G401 (cell line): ENCODE results near the gene IFITM10. TPM values are rescaled to one million over a fixed set of nuclear protein-coding genes. Genes with fewer than 3 reads are reported as not detected.
"Not testable (repeated sequence)": the region's sequence is repeated elsewhere in the genome, so short reads cannot be mapped to it uniquely, and the experiment has no call there.

Experiments used
- DNase-seq: peaks from one replicate; pipeline ENCODE4 v3.0.0-alpha.2; 2015; ENCODE audit warnings: low spot score
- in situ Hi-C: cut with HindIII; loops from 2 replicates; pipeline ENCODE4 v1.10.0; 2016; ENCODE audit warnings: low sequenced_read_pairs, mixed read lengths
- total RNA-seq: library from RNA; depleted of rRNA; stranded (reverse); fragments of >200 nt; shearing (Covaris generic); gene quantifications from 2 replicates; pipeline ENCODE4 v1.2.3, GENCODE V29; 2014

IFITM10 gene
- total RNA-seq, 1 experiment from 2014 or later = not detected

GRCh38 chr11:1779034-1779805 is 28.8 kb upstream of the IFITM10 start:
- in situ Hi-C loops = no loop called here

GRCh38 chr11:1778141-1778911 is 27.9 kb upstream of the IFITM10 start:
- in situ Hi-C loops = no loop called here
- no peak for DNase-seq

More at GRCh38 chr11:1779034-1779805, 28.8 kb upstream of the IFITM10 start:
- DNase-seq = no peak

GRCh38 chr11:1777737-1778136 is 27.3 kb upstream of the IFITM10 start:
- in situ Hi-C loops = no loop called here
- no peak for DNase-seq

GRCh38 chr11:1776944-1777715 is 26.7 kb upstream of the IFITM10 start:
- in situ Hi-C loops = no loop called here
- DNase-seq = no peak

GRCh38 chr11:1776331-1776851 is 26.0 kb upstream of the IFITM10 start:
- no peak for DNase-seq
- in situ Hi-C loops = no loop called here

- in situ Hi-C loops = no loop called here
- no peak for DNase-seq
Observed at GRCh38 chr11:1774886-1775285, 24.5 kb upstream of the IFITM10 start.

GRCh38 chr11:1773994-1774550 is 23.7 kb upstream of the IFITM10 start:
- no peak for DNase-seq
- in situ Hi-C loops = no loop called here

- in situ Hi-C loops = no loop called here
- no peak for DNase-seq
Observed at GRCh38 chr11:1773131-1773993, 23.0 kb upstream of the IFITM10 start.

GRCh38 chr11:1772270-1773130 is 22.1 kb upstream of the IFITM10 start:
- in situ Hi-C loops = no loop called here
- DNase-seq = no peak

- DNase-seq = no peak
- in situ Hi-C loops = no loop called here
Observed at GRCh38 chr11:1771700-1772099, 21.3 kb upstream of the IFITM10 start.

- in situ Hi-C loops = no loop called here
Observed at GRCh38 chr11:1771273-1771672, 20.9 kb upstream of the IFITM10 start.

GRCh38 chr11:1770528-1770927 is 20.1 kb upstream of the IFITM10 start:
- DNase-seq = no peak
- in situ Hi-C loops = no loop called here

More at GRCh38 chr11:1771273-1771672, 20.9 kb upstream of the IFITM10 start:
- no peak for DNase-seq

- in situ Hi-C loops = no loop called here
- no peak for DNase-seq
Observed at GRCh38 chr11:1770061-1770460, 19.7 kb upstream of the IFITM10 start.

- in situ Hi-C loops, DNase-seq: not testable (repeated sequence)
Observed at GRCh38 chr11:1769304-1769936, 19.0 kb upstream of the IFITM10 start.

- in situ Hi-C loops = no loop called here
Observed at GRCh38 chr11:1768141-1768469, 17.7 kb upstream of the IFITM10 start.

GRCh38 chr11:1767399-1768140 is 17.2 kb upstream of the IFITM10 start:
- no peak for DNase-seq
- in situ Hi-C loops = no loop called here

More at GRCh38 chr11:1768141-1768469, 17.7 kb upstream of the IFITM10 start:
- no peak for DNase-seq
